Esophagus mucosa (tissue), 1 donor: ENCODE results near the gene TAF11L11. TPM values are rescaled to one million over a fixed set of nuclear protein-coding genes. Genes with fewer than 3 reads are reported as not detected.
"Not testable (repeated sequence)": the region's sequence is repeated elsewhere in the genome, so short reads cannot be mapped to it uniquely, and the experiment has no call there.

Source experiments
- ATAC-seq: fragments of 200-7000 bp; cut with Tn5 transposase; one replicate; pipeline ENCODE4 v1.9.1; 2020
- total RNA-seq: library from RNA; stranded (reverse); gene quantifications from one replicate; pipeline ENCODE4 v1.2.4, GENCODE V29; 2023
- donor health status: DM: yes; HTN: yes; CAD: no.

Gene TAF11L11
- not detected for total RNA-seq

DNA sequence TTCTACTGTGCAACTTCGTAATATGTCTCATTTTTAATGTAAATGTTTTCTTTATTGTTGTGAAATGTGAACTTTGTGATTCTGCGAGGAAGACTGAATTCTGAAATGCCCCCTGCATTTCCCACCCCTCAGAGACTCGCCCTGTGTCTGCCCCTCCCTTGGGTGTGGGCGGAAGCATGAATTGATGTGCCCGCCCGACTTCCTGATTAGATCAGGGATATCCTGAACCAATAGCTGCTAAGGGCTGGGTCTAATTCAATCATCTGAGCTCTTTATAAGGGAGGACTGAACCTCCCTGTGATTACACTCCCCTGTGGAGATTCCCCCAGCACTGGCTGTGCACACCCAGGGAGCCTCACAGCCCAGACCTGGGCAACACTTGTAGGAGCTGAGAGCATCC is at the start of gene TAF11L11:
TAF11L11 (plus strand) TSS at position 304 of the 400 bp plus-strand sequence.
- ATAC-seq: not testable (repeated sequence)

DNA sequence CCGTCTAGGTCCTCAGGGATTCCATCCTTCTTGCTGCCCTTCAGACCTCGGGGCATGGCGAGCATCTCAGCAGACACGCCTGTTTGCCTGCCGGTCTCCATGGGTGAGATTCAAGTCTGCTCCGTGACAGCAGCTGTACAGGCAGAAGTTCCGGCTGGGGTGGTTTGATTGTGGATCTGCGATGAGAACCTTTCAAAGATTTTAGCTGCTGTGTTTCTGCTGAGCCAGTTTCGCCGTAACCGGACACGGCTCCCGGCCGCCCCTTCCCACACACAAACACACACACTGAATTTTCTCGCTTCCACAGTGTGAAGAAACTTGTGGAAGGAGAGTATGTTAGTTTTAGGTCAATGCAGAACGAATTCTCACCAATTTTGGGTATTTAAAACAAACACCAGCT is 18.3 kb upstream of the TAF11L11 start, which contains the start of gene TAF11L7:
TAF11L7 (minus strand) TSS at position 101 of the 400 bp plus-strand sequence.
- ATAC-seq: not testable (repeated sequence)

DNA sequence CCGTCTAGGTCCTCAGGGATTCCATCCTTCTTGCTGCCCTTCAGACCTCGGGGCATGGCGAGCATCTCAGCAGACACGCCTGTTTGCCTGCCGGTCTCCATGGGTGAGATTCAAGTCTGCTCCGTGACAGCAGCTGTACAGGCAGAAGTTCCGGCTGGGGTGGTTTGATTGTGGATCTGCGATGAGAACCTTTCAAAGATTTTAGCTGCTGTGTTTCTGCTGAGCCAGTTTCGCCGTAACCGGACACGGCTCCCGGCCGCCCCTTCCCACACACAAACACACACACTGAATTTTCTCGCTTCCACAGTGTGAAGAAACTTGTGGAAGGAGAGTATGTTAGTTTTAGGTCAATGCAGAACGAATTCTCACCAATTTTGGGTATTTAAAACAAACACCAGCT is 13.1 kb upstream of the TAF11L11 start, which contains the start of gene TAF11L8:
TAF11L8 (minus strand) TSS at position 101 of the 400 bp plus-strand sequence.
- ATAC-seq: not testable (repeated sequence)

- ATAC-seq: not testable (repeated sequence)
Observed at GRCh38 chr5:17594255-17594654, 9.7 kb upstream of the TAF11L11 start, which contains the start of gene TAF11L9. TAF11L9 (minus strand) TSS chr5:17594394.

DNA sequence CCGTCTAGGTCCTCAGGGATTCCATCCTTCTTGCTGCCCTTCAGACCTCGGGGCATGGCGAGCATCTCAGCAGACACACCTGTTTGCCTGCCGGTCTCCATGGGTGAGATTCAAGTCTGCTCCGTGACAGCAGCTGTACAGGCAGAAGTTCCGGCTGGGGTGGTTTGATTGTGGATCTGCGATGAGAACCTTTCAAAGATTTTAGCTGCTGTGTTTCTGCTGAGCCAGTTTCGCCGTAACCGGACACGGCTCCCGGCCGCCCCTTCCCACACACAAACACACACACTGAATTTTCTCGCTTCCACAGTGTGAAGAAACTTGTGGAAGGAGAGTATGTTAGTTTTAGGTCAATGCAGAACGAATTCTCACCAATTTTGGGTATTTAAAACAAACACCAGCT is 6.3 kb upstream of the TAF11L11 start, which contains the start of gene TAF11L10:
TAF11L10 (minus strand) TSS at position 101 of the 400 bp plus-strand sequence.
- not testable (repeated sequence) for ATAC-seq

DNA sequence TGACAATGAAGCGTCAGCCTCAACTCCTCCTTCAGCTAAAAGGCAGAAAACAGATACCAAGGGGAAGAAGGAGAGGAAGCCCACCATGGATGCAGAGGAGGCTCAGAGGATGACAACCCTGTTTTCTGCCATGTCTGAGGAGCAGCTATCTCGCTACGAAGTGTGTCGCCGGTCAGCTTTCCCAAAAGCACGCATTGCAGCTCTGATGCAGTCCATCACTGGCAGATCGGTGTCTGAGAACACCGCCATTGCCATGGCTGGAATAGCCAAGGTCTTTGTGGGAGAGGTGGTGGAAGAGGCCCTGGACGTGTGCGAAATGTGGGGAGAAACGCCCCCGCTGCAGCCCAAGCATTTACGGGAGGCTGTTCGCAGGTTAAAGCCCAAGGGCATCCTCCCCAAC is 968 bp downstream of the TAF11L11 start:
- no peak for ATAC-seq

- not testable (repeated sequence) for ATAC-seq
Observed at GRCh38 chr5:17607461-17607860, 3.5 kb downstream of the TAF11L11 start.

- ATAC-seq: not testable (repeated sequence)
Observed at GRCh38 chr5:17610092-17610491, 6.1 kb downstream of the TAF11L11 start, which contains the start of gene TAF11L12. TAF11L12 (plus strand) TSS chr5:17610392.

DNA sequence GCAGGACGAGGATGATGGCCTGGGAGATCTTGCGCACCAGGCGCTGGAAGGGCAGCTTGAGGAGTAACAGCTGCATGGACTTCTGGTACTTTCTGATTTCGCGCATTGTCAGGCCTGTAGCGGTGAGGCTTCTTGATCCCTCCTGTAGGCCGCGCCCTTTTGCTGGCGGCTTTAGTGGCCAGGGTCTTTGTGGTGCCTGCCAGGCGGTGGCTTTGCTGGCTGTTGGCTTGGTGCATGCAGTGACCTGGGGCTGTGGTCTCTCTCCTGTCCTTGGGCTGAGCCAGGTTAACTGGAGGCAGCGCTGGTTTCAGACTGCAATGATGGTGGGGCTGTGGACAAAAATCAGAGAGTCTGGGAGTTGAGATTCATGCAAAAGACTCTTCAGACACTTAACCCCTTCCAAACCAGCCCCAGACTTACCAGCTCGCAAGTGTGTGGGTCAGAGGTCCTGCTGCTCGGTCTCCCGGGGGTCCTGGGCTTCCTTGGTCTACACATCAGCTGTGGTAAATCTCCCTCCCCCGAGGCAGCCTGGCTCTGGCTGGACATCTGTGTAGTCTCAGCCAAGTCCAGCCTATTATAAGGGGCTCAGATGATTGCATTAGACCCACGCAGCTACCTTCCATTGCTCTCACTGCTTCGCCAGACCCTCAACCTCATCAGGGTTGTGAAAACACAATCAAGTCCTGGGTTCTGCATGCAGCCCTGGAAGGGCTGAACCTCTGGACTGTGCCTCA is 11.1 kb downstream of the TAF11L11 start:
- no peak for ATAC-seq

GRCh38 chr5:17619354-17619753 is 15.4 kb downstream of the TAF11L11 start:
- no peak for ATAC-seq

DNA sequence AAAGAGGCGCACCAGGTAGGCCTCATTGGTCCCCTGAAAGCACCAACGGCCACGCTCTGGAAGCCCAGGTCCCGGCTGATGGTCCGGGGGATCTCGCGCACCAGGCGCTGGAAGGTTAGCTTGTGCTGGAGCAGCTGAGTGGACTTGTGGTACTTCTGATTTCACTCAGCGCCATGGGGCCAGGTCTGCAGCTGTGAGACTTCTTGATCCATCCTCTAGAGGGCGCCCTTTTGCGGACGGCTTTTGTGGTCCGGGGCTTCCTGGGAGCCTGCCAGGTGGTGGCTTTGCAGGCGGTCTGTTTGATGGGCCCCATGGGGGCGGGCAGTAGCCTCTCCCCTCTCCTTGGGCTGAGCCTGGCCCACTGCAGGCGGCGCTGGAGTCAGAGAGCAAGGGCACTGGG is 16.6 kb downstream of the TAF11L11 start:
- no peak for ATAC-seq

DNA sequence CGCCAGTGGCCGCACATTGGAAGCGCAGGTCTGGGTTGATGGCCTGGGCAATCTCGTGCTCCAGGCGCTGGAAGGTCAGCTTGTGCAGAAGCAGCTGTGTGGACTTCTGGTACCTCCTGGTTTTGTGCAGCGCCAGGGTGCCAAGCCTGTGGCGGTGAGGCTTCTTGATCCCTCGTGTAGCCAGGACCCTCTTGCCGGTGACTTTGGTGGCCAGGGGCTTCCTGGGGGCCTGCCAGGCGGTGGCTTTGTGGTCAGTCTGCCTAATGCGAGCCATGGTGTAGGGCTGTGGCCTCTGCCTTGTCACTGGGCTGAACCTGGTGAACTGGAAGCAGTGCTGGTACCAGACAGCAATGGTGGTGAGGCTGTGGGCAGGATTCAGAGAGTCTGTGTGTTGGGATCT is 21.7 kb downstream of the TAF11L11 start:
- ATAC-seq: no peak

DNA sequence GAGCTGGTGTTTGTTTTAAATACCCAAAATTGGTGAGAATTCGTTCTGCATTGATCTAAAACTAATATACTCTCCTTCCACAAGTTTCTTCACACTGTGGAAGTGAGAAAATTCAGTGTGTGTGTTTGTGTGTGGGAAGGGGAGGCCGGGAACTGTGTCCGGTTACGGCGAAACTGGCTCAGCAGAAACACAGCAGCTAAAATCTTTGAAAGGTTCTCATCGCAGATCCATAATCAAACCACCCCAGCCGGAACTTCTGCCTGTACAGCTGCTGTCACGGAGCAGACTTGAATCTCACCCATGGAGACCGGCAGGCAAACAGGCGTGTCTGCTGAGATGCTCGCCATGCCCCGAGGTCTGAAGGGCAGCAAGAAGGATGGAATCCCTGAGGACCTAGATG is 27.8 kb downstream of the TAF11L11 start, which contains the start of gene TAF11L13:
TAF11L13 (plus strand) TSS at position 301 of the 400 bp plus-strand sequence.
- not testable (repeated sequence) for ATAC-seq

DNA sequence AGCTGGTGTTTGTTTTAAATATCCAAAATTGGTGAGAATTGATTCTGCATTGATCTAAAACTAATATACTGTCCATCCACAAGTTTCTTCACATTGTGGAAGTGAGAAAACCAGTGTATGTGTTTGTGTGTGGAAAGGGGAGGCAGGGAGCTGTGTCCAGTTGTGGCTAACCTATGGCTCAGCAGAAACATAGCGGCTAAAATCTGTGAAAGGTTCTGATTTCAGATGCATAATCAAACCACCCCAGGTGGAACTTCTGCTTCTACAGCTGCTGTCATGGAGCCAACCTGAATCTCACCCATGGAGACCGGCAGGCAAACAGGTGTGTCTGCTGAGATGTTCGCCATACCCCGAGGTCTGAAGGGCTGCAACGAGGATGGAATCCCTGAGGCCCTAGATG is 30.2 kb downstream of the TAF11L11 start, which contains the start of gene TAF11L14:
TAF11L14 (plus strand) TSS at position 301 of the 400 bp plus-strand sequence.
- ATAC-seq: no peak

DNA sequence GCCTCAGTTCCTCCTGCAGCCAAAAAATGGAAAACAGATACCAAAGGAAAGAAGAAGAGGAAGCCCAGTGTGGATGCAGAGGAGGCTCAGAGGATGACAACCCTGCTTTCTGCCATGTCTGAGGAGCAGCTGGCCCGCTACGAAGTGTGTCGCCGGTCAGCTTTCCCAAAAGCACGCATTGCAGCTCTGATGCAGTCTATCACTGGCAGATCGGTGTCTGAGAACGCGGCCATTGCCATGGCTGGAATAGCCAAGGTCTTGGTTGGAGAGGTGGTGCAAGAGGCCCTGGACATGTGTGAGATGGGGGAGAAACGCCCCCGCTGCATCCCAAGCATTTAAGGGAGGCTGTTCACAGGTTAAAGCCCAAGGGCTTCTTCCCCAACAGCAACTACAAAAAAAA is 45.2 kb downstream of the TAF11L11 start:
- ATAC-seq: not testable (repeated sequence)

DNA sequence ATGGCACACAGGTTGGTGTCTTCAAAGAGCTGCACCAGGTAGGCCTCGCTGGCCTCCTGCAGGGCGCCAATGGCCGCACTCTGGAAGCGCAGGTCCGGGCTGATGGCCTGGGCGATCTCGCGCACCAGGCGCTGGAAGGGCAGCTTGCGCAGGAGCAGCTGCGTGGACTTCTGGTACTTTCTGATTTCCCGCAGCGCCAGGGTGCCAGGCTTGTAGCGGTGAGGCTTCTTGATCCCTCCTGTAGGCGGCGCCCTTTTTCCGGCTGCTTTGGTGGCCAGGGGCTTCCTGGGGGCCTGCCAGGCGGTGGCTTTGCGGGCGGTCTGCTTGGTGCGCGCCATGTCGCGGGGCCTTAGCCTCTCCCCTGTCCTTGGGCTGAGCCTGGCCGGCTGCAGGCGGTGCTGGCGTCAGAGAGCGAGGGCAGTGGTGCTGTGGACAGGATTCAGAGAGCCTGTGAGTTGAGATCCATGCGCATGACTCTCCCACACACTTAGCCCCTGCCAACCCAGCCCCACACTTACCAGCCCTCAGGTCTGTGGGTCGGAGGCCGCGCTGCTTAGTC is 51.3 kb downstream of the TAF11L11 start:
- not testable (repeated sequence) for ATAC-seq

Other genes starting within 250 kb of the TAF11L11 start
- not detected for gene TAF11L2, start 106.0 kb upstream of the TAF11L11 start, total RNA-seq
- gene TAF11L3, start 85.8 kb upstream of the TAF11L11 start, total RNA-seq: not detected
- gene TAF11L4, start 82.4 kb upstream of the TAF11L11 start, total RNA-seq: not detected
- gene TAF11L5, start 78.9 kb upstream of the TAF11L11 start, total RNA-seq: not detected
- gene TAF11L6, start 75.5 kb upstream of the TAF11L11 start, total RNA-seq: not detected
- gene TAF11L7, start 18.4 kb upstream of the TAF11L11 start, total RNA-seq: not detected
- not detected for gene TAF11L8, start 13.2 kb upstream of the TAF11L11 start, total RNA-seq
- gene TAF11L9, start 9.8 kb upstream of the TAF11L11 start, total RNA-seq: not detected
- gene TAF11L10, start 6.4 kb upstream of the TAF11L11 start, total RNA-seq: not detected
- gene TAF11L12, start 6.2 kb downstream of the TAF11L11 start, total RNA-seq: not detected
- gene TAF11L13, start 27.9 kb downstream of the TAF11L11 start, total RNA-seq: not detected
- not detected for gene TAF11L14, start 30.3 kb downstream of the TAF11L11 start, total RNA-seq